GM12892 (cell line): ENCODE results near the gene SLC29A1.

ENCODE experiments used
- POLR2A ChIP-seq: IDR thresholded peaks from 2 replicates; pipeline ENCODE4 v1.6.1; 2011; ENCODE audit warnings: low read depth, low read length, control low read depth
- POLR2AphosphoS5 ChIP-seq: IDR thresholded peaks from 2 replicates; pipeline ENCODE4 v1.6.1; 2011; ENCODE audit warnings: low read depth, low read length, control low read depth

DNA sequence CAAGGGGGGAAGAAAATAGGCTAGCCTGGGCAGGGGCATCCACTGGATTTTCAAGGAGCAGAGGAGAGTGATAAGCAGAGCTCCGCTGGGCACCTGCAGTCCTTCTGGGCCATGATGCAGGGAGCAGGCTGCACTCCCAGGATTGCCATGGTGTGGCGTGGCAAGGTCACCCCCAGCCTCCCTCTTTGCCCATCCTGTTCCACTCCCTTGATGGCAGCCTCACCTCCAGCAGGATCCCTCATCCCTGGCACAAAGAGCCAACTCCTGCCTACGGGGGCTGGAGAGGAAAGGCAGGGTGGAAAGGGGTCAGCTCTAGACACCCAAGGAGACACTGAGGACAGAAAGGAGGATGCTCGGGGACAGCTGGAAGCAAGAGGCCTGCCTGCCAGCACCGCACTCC is 29.1 kb upstream of the SLC29A1 start:
- no peak for TF ChIP-seq POLR2AphosphoS5
- no peak for TF ChIP-seq POLR2A
